OCI-LY3 (cell line): Measurements from ENCODE around the gene RAET1L.
"Not testable (repeated sequence)": the region's sequence is repeated elsewhere in the genome, so short reads cannot be mapped to it uniquely, and the experiment has no call there.

Source experiments
- CTCF ChIP-seq: fragments of 200-600, 300-600 bp; sonication (generic); IDR thresholded peaks from 2 replicates; pipeline ENCODE4 v1.5.1; 2014; ENCODE audit warnings: antibody characterized with exemption, low read length, low read depth
- EZH2phosphoT487 ChIP-seq: fragments of 200-600 bp; shearing (Covaris generic); IDR thresholded peaks from 2 replicates; pipeline ENCODE4 v1.6.1; 2018; ENCODE audit warnings: antibody characterized with exemption, mixed run types, low read depth

GRCh38 chr6:150015281-150016001 lies 9.9 kb downstream of the RAET1L start:
- TF ChIP-seq CTCF, EZH2phosphoT487: not testable (repeated sequence)
